GM18858 (cell line): ENCODE measurements around the gene LILRB1.
"Not testable (repeated sequence)": the region's sequence is repeated elsewhere in the genome, so short reads cannot be mapped to it uniquely, and the experiment has no call there.

Experiments
- ATAC-seq: cut with Tn5 transposase; IDR thresholded peaks from one replicate; pipeline ENCODE4 v1.9.1; 2021; ENCODE audit not compliant: unreplicated experiment

The LILRB1 gene

GRCh38 chr19:54624234-54624633 is 6.0 kb upstream of the LILRB1 start:
- ATAC-seq = not testable (repeated sequence)

- not testable (repeated sequence) for ATAC-seq
Observed at GRCh38 chr19:54624934-54625730, 5.2 kb upstream of the LILRB1 start.

DNA sequence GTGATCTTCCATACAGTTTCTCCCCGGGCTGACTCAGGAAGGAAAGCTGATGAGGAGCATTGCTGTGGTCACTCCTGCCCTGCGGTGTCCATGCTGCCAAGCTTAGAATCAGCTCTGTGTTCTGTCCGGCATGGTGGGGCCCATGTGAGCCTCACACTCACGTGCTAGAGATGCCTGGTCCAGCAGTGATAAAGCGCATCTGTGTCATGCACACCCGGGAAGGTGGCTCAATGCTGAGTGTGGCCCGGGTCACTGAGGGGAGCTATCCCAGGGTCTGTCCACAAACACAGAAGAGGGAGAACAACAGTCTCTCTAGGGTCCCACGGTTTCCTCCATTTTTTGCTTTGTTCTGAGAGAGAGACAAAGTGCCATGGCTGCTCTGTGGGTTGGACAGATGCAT is 3.5 kb upstream of the LILRB1 start:
- no peak for ATAC-seq

DNA sequence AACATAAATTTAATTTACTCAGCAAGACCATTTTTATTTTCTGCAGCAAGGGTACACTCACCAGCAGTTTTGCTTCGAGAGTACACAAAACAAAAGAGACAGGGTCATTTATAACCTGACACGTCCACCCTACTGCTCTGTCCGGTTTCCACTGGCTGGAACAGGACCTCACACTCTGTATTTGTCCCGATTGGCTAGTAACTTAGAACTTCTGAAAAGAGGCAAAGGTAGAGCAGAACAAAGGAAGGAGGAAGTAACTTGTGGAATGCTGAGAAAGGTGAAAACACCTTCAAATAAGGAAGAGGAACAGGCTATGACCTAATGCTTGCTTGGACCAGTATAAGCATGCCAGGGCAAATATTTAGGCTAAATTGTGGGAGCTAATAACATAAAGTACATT is 2.4 kb upstream of the LILRB1 start:
- ATAC-seq = not testable (repeated sequence)

GRCh38 chr19:54630782-54631181 is 498 bp downstream of the LILRB1 start:
- no peak for ATAC-seq

DNA sequence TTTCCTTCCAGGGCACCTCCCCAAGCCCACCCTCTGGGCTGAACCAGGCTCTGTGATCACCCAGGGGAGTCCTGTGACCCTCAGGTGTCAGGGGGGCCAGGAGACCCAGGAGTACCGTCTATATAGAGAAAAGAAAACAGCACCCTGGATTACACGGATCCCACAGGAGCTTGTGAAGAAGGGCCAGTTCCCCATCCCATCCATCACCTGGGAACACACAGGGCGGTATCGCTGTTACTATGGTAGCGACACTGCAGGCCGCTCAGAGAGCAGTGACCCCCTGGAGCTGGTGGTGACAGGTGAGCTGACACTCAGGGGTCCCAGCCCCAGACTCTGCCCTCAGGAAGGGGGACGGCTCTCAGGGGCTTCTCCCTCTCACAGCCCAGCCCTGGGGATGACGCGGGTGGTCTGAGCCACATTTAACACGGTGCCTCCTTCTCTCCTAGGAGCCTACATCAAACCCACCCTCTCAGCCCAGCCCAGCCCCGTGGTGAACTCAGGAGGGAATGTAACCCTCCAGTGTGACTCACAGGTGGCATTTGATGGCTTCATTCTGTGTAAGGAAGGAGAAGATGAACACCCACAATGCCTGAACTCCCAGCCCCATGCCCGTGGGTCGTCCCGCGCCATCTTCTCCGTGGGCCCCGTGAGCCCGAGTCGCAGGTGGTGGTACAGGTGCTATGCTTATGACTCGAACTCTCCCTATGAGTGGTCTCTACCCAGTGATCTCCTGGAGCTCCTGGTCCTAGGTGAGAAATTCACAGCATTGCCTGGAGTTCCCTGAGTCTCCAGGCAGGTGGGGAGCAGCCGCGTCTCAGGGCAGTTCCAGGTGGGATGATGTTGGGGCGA is 1.4 kb downstream of the LILRB1 start:
- not testable (repeated sequence) for ATAC-seq

- not testable (repeated sequence) for ATAC-seq
Observed at GRCh38 chr19:54632517-54632916, 2.2 kb downstream of the LILRB1 start.

GRCh38 chr19:54633401-54633800 is 3.1 kb downstream of the LILRB1 start:
- ATAC-seq = no peak

- ATAC-seq = not testable (repeated sequence)
Observed at GRCh38 chr19:54636081-54636480, 5.8 kb downstream of the LILRB1 start.

DNA sequence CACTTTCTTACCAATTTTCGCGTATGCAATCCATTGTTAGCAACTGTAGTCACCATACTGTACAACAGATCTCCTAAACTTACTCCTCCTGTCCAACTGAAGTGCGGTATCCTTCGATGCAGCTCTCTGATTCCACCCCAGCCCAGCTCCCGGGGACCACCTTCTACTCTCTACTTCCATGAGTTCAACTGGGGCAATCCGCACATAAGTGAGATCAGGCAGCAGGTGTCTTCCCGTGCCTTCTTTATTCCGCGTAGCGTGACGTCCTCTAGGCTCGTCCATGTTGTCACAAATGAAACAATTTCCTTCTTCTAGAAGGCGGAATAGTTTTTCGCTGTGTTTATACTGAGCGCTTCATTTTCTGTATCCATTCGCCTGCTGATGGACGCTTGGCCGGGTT is 8.4 kb downstream of the LILRB1 start:
- no peak for ATAC-seq

- ATAC-seq = not testable (repeated sequence)
Observed at GRCh38 chr19:54642953-54643352, 12.7 kb downstream of the LILRB1 start.

DNA sequence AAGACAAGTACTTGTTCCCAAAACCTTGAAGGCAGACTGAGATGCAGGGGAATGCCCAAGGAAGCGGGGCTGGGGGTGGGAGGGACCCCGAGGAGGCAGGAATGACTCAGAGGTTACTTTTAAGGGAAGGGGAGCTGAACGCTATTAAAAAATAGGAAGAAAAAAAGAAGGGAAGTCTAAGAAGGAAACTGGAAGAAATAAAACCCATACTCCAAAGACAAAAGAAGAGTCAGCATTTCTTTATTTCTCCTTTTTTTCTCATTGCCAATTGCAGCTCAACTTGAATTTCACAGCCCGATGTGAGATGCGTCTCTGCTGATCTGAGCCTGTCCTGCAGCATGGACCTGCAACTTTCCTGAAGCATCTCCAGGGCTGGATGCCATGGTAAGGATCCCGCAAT is 13.3 kb downstream of the LILRB1 start:
- ATAC-seq = not testable (repeated sequence)

GRCh38 chr19:54644056-54644455 is 13.8 kb downstream of the LILRB1 start:
- ATAC-seq = no peak

- ATAC-seq = no peak
Observed at GRCh38 chr19:54646331-54646841, 16.1 kb downstream of the LILRB1 start.

DNA sequence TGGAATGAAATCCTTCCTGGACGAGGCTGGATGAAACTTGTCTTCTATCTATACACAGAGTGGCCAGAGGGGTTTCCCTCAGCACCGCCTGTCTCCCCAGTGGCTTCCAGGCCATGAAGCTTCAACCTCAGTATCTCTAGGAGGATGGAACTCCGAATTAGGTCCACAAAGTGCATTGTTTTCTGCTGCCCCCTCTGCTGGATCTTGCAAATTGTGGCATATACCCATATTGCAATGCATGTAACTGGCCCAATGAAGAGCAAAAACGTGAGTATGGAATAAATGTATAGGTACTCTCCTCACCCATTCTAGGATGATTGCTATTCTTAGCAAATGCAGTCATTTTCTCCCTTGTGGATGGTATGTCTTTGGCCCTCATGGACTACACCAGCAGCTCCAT is 17.8 kb downstream of the LILRB1 start:
- ATAC-seq = no peak

DNA sequence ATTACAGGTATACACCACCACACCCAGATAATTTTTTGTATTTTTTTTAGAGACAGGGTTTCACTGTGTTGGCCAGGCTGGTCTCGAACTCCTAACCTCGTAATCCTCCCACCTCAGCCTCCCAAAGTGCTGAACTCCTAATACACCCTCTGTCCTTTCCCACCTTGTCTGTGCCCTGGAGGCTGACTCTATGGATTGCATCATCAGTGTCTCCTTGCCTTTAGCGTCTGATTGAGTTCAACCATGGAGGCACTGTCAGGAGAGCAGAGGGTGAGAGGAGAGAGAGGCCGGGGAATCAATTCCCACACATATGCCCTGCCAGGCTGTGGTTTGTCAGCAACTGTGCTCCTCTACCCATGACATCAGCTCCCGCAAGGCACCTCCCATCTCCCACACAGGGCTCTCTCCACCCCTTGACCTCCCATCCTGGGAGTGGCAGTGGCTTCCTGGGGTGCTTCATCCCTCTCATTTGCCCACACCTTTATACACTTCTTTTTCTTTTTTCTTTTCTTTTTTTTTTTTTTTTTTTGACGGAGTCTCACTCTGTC is 19.9 kb downstream of the LILRB1 start:
- ATAC-seq = no peak

DNA sequence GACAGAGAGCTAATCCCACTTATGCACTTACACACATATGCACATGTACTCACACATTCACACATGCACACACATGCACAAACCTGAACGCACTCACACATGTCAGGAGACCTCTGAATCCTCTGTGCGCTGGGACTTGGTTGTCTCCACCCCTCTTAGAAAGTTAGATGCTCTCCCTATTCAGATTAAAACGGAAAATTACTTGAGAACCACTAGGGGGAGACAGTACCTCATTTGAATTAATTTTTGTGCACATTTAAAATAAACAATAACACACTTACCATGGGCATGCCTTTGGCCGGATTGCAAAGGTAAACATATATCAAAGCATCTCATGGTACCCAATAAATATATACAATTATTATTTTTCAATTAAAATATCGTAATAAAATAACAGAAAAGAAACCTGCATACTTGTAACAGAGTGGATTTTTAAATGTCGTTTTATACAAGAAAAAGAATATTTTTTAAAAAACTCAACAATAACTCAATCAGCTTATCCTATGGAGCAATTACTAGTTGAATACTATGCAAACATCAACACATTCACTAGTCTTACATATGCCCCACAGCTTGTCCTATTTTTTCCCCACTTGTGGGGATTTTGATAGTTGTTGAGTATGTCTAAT is 23.0 kb downstream of the LILRB1 start:
- ATAC-seq = no peak

- ATAC-seq = no peak
Observed at GRCh38 chr19:54654447-54655321, 24.4 kb downstream of the LILRB1 start.

DNA sequence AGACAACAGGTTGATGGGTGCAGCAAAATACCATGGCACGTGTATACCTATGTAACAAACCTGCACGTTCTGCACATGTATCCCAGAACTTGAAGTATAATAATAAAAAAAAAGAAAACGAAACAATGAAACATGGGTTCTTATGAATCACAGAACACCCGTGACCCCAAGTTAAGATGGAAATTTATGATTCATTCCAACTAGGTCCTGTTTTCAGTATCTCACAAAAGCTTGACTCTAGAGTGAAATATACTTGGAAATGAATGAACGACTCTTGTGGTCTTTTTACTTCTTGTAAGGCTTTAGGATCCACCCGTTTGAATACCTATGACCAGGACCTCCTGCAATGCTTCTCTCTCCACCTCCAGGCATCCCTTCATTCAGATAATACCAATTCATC is 29.0 kb downstream of the LILRB1 start:
- ATAC-seq = no peak

DNA sequence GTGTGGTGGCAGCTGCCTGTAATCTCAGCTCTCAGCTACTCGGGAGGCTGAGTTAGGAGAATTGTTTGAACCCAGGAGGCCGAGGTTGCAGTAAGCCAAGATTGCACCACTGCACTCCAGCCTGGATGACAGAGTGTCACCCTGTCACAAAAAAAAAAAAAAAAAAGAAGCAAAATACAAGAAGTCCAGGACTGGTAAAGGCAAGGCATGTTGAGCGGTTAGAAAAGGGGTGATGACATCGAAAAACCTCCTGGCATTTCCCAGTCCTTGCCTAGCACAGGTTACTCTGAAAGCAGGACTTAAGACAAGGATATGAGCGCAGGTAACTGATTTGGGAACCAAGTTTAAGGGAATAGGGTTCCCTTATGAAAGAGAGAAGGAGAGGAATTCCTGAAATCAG is 30.0 kb downstream of the LILRB1 start:
- ATAC-seq = no peak
